Lower leg skin (tissue), 4 donors: ENCODE results near the gene FMO2. TPM values are rescaled to one million over a fixed set of nuclear protein-coding genes. Genes with fewer than 3 reads are reported as not detected.

Source experiments
- DNase-seq, 2 donors: peaks; one replicate each; pipeline ENCODE4 v3.0.0-alpha.2; 2019; ENCODE audit warnings: low spot score in 2 of 2
- H3K4me3 ChIP-seq: fragments of 200-600 bp; sonication (generic); 2 replicates; pipeline ENCODE4 v1.5.1; 2017; ENCODE audit warnings: mild to moderate bottlenecking, low read depth; ENCODE audit not compliant: poor library complexity, severe bottlenecking
- POLR2A ChIP-seq, 2 donors: fragments of 450-650 bp; IDR thresholded peaks; one replicate each; pipeline ENCODE4 v1.6.1; 2016 to 2017; ENCODE audit warnings: antibody characterized with exemption in 2 of 2, mild to moderate bottlenecking in 1 of 2, moderate library complexity in 1 of 2
- WGBS, 2 donors: methylation state at CpG; one replicate each; pipeline ENCODE4 v1.1.5; 2018; 5-methylcytosine and 5-hydroxymethylcytosine counted together
- intact Hi-C: fragments of 100-400 bp; cut with DNase I; formaldehyde crosslinking; loops from one replicate; pipeline ENCODE4 v1.15.0; 2023; ENCODE audit warnings: low total_unique reads
- total RNA-seq, 4 donors: library from RNA; depleted of rRNA; stranded (reverse); fragments of >200 nt; gene quantifications; one replicate each; pipeline ENCODE4 v1.1.0, GENCODE V29; 2016
- TF ChIP-seq, protein P1 (sequence below), 3 donors: fragments of 450-650 bp; IDR thresholded peaks; one replicate each; pipeline ENCODE4 v1.5.1; 2016; ENCODE audit warnings: antibody characterized with exemption in 3 of 3, mild to moderate bottlenecking in 3 of 3, moderate library complexity in 2 of 3

FMO2 gene
- total RNA-seq, 4 donors from 2014 or later = 2.5 to 11.1 (median 9.8) TPM

DNA sequence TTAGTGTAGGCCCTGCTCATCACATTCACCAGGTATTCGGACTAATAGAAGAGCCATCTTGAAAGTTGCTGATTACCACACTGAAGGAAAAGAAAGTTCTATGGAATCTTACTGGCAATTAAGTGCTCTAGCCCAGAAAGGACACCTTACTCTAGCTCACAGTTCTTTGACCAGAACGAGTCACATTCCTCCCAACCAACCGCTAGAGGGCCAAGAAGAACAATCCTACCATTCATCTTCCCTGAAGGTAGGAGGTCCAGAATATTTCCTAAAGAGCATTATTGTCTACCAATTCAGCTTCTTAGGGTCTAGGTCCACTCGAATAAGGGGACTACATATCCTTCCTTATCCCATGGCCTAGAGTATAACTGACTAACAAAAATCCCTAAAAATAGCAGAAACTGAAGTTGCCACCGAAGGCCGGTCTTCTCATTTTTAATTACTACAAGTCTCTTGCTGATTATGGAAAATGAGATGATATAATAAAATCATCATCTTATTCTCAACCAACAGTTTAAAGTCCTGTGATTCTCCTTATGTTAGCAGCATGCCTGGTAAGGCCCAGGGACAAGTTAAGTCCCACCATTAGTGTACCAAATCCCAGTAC is 60.5 kb downstream of the FMO2 start:
- WGBS, 2 donors = 44% methylated on average over 6 of the region's 6 CpGs
- no peak overlapping the region for H3K4me3 ChIP-seq
- no peak for TF ChIP-seq POLR2A (IDR thresholded peaks at IDR 0.05)
- TF ChIP-seq, protein P1, sequence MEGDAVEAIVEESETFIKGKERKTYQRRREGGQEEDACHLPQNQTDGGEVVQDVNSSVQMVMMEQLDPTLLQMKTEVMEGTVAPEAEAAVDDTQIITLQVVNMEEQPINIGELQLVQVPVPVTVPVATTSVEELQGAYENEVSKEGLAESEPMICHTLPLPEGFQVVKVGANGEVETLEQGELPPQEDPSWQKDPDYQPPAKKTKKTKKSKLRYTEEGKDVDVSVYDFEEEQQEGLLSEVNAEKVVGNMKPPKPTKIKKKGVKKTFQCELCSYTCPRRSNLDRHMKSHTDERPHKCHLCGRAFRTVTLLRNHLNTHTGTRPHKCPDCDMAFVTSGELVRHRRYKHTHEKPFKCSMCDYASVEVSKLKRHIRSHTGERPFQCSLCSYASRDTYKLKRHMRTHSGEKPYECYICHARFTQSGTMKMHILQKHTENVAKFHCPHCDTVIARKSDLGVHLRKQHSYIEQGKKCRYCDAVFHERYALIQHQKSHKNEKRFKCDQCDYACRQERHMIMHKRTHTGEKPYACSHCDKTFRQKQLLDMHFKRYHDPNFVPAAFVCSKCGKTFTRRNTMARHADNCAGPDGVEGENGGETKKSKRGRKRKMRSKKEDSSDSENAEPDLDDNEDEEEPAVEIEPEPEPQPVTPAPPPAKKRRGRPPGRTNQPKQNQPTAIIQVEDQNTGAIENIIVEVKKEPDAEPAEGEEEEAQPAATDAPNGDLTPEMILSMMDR (IDR thresholded peaks at IDR 0.05) = peak in 1 of 3 donors; percentile 37
- DNase-seq = no peak
- intact Hi-C loops = loop anchor here (10.0 kb wide), 1 partner anchor 69 kb away; the partner anchor contains the start of gene FMO4

DNA sequence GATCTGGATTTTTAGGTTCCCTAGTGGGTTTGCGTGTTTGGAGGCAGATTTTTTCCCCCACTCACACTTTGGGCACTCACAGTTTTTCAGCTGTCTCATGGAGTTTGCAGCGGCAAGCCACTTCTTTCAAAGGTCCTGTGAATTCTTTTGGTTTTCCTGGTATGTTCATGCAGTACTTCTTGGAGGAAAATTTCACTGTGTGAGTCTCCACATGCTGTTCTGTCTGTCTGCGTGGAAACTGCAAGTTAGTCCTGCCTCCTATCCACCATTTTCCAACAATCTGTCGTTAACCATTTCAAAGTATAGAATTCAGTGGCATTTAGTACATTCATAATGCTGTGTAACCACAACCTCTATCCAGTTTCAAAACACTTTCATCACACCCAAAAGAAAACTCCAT is 62.4 kb downstream of the FMO2 start:
- WGBS, 2 donors = 75 to 86% methylated on average over 4 of the region's 4 CpGs
- H3K4me3 ChIP-seq = no peak overlapping the region
- DNase-seq = no peak
- no peak for TF ChIP-seq POLR2A (IDR thresholded peaks at IDR 0.05)
- TF ChIP-seq, protein P1 (IDR thresholded peaks at IDR 0.05) = no peak
- intact Hi-C loops = loop anchor here (10.0 kb wide), 1 partner anchor 67 kb away; the partner anchor contains the start of gene FMO4

DNA sequence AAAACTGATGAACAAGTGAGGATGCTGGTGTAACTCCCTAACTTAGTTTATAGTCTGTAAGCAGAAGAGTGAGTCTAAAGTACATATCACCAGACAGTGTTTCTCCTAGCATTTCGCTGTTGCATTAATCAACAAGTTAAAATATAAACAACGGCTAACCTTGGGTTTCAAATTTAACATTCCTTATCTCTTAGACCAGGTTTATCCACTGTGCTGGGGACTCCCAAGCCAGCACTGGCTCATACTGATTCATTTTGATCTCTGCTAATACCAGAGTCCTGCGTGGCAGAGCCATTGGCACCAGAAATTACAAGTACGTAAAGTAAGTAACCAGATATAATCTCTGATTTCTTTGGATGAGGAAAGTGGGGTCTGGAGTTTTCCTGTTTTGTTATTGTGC is 63.2 kb downstream of the FMO2 start, which contains the start of gene FMO1:
Gene FMO1, plus strand, starts transcription at position 193 of the 400 bp plus-strand sequence. CDS start 9,594 bp downstream, outside the sequence.
- 83 to 85% methylated on average over 4 of the region's 4 CpGs for WGBS, 2 donors
- H3K4me3 ChIP-seq = no peak within 1 kb of the TSS
- intact Hi-C loops = loop anchor here (10.0 kb wide), 1 partner anchor 66 kb away; the partner anchor contains the start of gene FMO4
- TF ChIP-seq, protein P1 (IDR thresholded peaks at IDR 0.05) = no peak
- no peak for TF ChIP-seq POLR2A (IDR thresholded peaks at IDR 0.05)
- no peak for DNase-seq

DNA sequence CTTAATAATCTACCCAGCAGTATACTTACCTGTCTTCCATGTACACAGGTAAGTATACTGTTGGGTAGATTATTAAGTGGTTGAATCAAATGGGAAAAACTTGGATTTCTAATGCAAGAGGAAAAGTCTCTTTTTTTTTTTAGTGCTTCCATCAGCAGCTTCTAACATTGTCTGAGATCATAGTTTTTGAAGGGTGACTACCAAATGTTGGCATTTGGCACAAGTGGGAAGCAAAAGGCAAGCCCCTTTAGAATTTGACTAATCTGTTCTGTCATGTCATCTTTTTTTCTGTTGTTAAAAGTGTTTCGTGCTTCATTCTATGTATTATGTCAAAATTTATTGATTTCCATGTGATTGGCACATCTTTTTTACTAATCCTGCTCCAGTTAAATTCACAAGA is 63.7 kb downstream of the FMO2 start:
- no peak for DNase-seq
- intact Hi-C loops = loop anchor here (10.0 kb wide), 1 partner anchor 66 kb away; the partner anchor contains the start of gene FMO4
- H3K4me3 ChIP-seq = no peak overlapping the region
- TF ChIP-seq POLR2A (IDR thresholded peaks at IDR 0.05) = no peak
- TF ChIP-seq, protein P1 (IDR thresholded peaks at IDR 0.05) = no peak
- 37 to 94% methylated on average over 1 of the region's 1 CpG for WGBS, 2 donors

DNA sequence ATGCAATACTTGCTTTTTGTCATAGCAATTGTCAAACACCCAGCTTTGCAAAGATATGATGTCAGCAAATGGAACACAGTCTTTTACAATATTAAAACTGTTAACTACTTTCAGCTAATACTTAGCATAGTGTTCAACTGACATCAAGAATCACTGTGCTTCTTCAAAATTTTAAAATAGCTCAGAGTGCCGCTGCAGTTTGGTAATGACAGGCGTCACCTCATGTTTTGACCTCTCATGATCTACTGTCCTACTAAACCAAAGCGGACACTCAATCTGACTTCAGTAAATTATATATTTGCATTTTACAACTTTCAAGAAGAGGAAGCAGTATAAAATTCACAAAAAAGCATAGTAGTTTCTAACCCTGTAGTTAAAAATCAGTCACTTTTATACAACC is 65.2 kb downstream of the FMO2 start:
- intact Hi-C loops = no loop called here
- no peak overlapping the region for H3K4me3 ChIP-seq
- WGBS, 2 donors = 85 to 96% methylated on average over 3 of the region's 3 CpGs
- TF ChIP-seq, protein P1 (IDR thresholded peaks at IDR 0.05) = no peak
- TF ChIP-seq POLR2A (IDR thresholded peaks at IDR 0.05) = no peak
- no peak for DNase-seq
